Measurements from ENCODE around the gene DSTYK. TPM values are rescaled to one million over a fixed set of nuclear protein-coding genes. Genes with fewer than 3 reads are reported as not detected.

Gene DSTYK
- total RNA-seq, 1 experiment from 2014 or later = 11.3 TPM

DNA sequence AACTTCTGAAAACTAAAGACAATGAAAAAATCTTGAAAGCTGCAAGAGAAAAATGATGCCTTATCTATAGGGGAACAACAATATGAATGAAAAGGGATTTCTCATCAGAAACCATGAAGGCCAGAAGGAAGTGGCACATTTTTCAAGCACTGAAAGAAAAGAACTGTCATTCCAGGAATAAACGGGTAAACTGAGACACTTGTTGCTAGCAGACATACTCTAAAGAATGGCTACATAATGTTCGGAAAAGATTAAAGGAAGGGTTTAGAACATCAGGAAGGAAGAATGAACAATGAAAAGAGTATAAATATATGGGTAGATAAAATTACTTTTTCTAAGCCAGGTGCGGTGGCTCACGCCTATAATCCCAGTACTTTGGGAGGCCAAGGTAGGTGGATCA is 104.2 kb downstream of the DSTYK start:
- ChIA-PET CTCF (no interaction called here), POLR2A (no interaction called here)
- Histone ChIP-seq H3K4me3 (ENCODE audit: low read depth in 2 of 2, low read length in 2 of 2) (no peak overlapping the region), H3K27me3 (ENCODE audit: control insufficient read depth, insufficient read depth, low read length) (no peaks in the 10 kb centered on the region), H3K9me3 (ENCODE audit: control insufficient read depth, insufficient read depth, low read depth, low read length) (no peaks in the 10 kb centered on the region), H3K27ac (ENCODE audit: low read length) (no peak overlapping the region), H3K36me3 (ENCODE audit: control insufficient read depth, insufficient read depth, low read length) (peaks cover 18% of the 10 kb centered on the region), H3K4me1 (ENCODE audit: control insufficient read depth, insufficient read depth, low read length) (no peaks in the 10 kb centered on the region)
- TF ChIP-seq POLR2AphosphoS5 (IDR thresholded peaks at IDR 0.05; ENCODE audit: low read depth, low read length) (no peak), TCF7L2 (IDR thresholded peaks at IDR 0.05; ENCODE audit: low read depth, low read length) (no peak), SIN3A (IDR thresholded peaks at IDR 0.05; ENCODE audit: borderline replicate concordance, insufficient read depth, low read depth, low read length) (no peak)
- TF ChIP-seq, protein P1, sequence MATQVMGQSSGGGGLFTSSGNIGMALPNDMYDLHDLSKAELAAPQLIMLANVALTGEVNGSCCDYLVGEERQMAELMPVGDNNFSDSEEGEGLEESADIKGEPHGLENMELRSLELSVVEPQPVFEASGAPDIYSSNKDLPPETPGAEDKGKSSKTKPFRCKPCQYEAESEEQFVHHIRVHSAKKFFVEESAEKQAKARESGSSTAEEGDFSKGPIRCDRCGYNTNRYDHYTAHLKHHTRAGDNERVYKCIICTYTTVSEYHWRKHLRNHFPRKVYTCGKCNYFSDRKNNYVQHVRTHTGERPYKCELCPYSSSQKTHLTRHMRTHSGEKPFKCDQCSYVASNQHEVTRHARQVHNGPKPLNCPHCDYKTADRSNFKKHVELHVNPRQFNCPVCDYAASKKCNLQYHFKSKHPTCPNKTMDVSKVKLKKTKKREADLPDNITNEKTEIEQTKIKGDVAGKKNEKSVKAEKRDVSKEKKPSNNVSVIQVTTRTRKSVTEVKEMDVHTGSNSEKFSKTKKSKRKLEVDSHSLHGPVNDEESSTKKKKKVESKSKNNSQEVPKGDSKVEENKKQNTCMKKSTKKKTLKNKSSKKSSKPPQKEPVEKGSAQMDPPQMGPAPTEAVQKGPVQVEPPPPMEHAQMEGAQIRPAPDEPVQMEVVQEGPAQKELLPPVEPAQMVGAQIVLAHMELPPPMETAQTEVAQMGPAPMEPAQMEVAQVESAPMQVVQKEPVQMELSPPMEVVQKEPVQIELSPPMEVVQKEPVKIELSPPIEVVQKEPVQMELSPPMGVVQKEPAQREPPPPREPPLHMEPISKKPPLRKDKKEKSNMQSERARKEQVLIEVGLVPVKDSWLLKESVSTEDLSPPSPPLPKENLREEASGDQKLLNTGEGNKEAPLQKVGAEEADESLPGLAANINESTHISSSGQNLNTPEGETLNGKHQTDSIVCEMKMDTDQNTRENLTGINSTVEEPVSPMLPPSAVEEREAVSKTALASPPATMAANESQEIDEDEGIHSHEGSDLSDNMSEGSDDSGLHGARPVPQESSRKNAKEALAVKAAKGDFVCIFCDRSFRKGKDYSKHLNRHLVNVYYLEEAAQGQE (IDR thresholded peaks at IDR 0.05; ENCODE audit: insufficient read depth in 1 of 2, low read depth in 2 of 2, low read length in 1 of 2) = no peak
- TF ChIP-seq, protein P2, sequence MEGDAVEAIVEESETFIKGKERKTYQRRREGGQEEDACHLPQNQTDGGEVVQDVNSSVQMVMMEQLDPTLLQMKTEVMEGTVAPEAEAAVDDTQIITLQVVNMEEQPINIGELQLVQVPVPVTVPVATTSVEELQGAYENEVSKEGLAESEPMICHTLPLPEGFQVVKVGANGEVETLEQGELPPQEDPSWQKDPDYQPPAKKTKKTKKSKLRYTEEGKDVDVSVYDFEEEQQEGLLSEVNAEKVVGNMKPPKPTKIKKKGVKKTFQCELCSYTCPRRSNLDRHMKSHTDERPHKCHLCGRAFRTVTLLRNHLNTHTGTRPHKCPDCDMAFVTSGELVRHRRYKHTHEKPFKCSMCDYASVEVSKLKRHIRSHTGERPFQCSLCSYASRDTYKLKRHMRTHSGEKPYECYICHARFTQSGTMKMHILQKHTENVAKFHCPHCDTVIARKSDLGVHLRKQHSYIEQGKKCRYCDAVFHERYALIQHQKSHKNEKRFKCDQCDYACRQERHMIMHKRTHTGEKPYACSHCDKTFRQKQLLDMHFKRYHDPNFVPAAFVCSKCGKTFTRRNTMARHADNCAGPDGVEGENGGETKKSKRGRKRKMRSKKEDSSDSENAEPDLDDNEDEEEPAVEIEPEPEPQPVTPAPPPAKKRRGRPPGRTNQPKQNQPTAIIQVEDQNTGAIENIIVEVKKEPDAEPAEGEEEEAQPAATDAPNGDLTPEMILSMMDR (IDR thresholded peaks at IDR 0.05) = no peak
- DNase-seq (ENCODE audit: low read depth, low spot score) = no peak
- BruUV-seq (replicated peaks) = no TSS peak
- in situ Hi-C loops (cut with HindIII; ENCODE audit: low pct_unique_long_range_greater_than_20kb, low sequenced_read_pairs) = no loop called here
- intact Hi-C loops (cut with micrococcal nuclease; ENCODE audit: unreplicated experiment) = no loop called here
- ATAC-seq = no peak

DNA sequence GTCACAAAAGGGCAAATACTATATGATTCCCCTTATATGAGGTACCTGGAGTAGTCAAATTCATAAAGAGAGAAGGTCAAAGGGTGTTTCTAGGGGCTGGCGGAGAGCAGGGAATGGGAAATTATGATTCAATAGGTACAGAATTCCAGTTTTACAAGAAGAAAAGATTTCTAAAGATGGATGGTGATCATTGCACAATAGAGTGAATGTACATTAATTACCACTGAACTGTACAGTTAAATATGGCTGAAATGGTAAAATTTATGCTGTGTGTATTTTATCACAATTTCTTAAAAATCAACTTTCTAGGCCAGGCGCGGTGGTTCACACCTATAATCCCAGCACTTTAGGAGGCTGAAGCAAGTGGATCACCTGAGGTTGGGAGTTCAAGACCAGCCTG is 109.1 kb downstream of the DSTYK start:
- Histone ChIP-seq H3K4me3 (ENCODE audit: low read depth in 2 of 2, low read length in 2 of 2) (no peak overlapping the region), H3K27ac (ENCODE audit: low read length) (no peak overlapping the region), H3K9me3 (ENCODE audit: control insufficient read depth, insufficient read depth, low read depth, low read length) (no peaks in the 10 kb centered on the region), H3K4me1 (ENCODE audit: control insufficient read depth, insufficient read depth, low read length) (no peaks in the 10 kb centered on the region), H3K27me3 (ENCODE audit: control insufficient read depth, insufficient read depth, low read length) (no peaks in the 10 kb centered on the region), H3K36me3 (ENCODE audit: control insufficient read depth, insufficient read depth, low read length) (peaks cover 47% of the 10 kb centered on the region)
- DNase-seq (ENCODE audit: low read depth, low spot score) = no peak
- CTCF ChIA-PET = no interaction called here
- in situ Hi-C loops (cut with HindIII; ENCODE audit: low pct_unique_long_range_greater_than_20kb, low sequenced_read_pairs) (no loop called here), intact Hi-C loops (cut with micrococcal nuclease; ENCODE audit: unreplicated experiment) (no loop called here)
- TF ChIP-seq SIN3A (IDR thresholded peaks at IDR 0.05; ENCODE audit: borderline replicate concordance, insufficient read depth, low read depth, low read length) (no peak), TCF7L2 (IDR thresholded peaks at IDR 0.05; ENCODE audit: low read depth, low read length) (no peak), POLR2AphosphoS5 (IDR thresholded peaks at IDR 0.05; ENCODE audit: low read depth, low read length) (no peak)
- TF ChIP-seq, protein P1 (IDR thresholded peaks at IDR 0.05; ENCODE audit: insufficient read depth in 1 of 2, low read depth in 2 of 2, low read length in 1 of 2) = no peak
- TF ChIP-seq, protein P2 (IDR thresholded peaks at IDR 0.05) = no peak
- BruUV-seq (replicated peaks) = no TSS peak
- POLR2A ChIA-PET = no interaction called here
- ATAC-seq = no peak
